Activated CD8-positive, alpha-beta memory T cell treated with anti-CD3 and anti-CD28 coated beads for 36 hours (primary cell): ENCODE data around the gene OVOL3. TPM values are rescaled to one million over a fixed set of nuclear protein-coding genes. Genes with fewer than 3 reads are reported as not detected.

Experiments
- CTCF ChIA-PET: fragments of 350-600 bp; sonication (Branson Sonifier 250); formaldehyde crosslinking; loops from one replicate; lab custom pipeline; 2021; ENCODE audit warnings: antibody characterized with exemption; lab: Charles Lee
- POLR2A ChIA-PET: fragments of 350-600 bp; sonication (Branson Sonifier 250); formaldehyde crosslinking; loops from one replicate; lab custom pipeline; 2021; ENCODE audit warnings: antibody characterized with exemption; lab: Charles Lee
- total RNA-seq, 2 experiments: library from RNA; stranded (reverse); gene quantifications; one replicate each; pipeline ENCODE4 v1.2.3, GENCODE V29; 2021

OVOL3 gene
- total RNA-seq, 2 experiments from 2014 or later: not detected

DNA sequence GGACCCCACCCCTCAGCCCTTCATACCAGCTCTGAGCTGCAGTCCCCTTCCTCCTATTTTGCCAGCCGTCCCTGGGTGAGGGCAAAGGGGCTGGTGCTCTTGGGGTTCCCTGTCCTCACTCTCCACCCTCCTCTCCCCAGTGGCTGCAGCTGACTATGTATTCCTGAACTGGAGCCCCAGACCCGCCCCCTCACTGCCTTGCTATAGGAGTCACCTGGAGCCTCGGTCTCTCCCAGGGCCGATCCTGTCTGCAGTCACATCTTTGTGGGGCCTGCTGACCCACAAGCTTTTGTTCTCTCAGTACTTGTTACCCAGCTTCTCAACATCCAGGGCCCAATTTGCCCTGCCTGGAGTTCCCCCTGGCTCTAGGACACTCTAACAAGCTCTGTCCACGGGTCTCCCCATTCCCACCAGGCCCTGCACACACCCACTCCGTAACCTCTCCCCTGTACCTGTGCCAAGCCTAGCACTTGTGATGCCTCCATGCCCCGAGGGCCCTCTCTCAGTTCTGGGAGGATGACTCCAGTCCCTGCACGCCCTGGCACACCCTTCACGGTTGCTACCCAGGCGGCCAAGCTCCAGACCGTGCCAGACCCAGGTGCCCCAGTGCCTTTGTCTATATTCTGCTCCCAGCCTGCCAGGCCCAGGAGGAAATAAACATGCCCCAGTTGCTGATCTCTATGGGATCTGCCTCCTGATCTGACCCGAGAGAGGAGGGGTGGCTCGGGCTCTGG lies 38.9 kb downstream of the OVOL3 start:
- ChIA-PET POLR2A (no interaction called here), CTCF (no interaction called here)

GRCh38 chr19:36150586-36150985 lies 39.6 kb downstream of the OVOL3 start:
- POLR2A ChIA-PET: no interaction called here

DNA sequence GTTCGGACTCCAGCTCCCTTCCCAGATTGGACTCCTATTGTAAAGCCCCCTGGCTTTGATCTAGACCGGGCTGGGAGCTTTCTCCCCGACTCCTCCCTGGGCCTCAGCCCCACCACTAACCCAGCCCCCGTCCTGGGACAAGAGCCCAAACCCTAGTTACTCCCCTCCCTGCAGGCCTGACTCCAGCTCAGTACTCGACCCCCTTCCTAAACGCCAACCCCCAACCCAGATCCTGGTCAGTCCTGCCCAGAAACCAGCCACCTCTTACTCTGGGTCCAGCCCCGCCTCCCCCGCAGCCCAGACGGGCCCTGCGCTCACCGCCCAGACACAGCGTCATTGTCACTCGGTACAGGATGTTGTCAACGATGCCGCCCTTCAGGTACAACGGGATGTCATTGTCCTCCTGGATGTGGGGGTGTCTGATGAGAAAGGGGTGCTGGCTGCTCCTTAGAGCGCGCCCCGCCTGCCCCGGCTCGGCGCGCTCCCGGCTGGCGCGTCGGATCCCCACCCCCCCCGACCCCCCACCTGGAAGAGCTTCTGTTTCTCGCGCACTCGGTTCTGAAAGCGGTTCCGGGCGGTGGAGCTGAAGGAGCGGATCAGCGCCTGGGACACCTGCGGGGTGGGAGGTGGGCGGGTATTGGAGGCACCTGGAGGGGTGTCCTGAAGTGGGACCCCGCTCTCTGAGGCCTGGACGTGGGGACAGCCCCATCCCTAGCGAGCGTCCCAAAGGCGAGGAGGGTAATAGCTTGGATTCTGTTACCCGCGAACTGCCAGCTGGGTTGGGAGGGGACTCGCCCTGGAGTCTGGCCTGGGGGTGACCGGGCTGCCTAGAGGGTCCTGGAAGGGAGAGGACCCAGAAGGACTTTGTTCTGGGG lies 40.4 kb downstream of the OVOL3 start:
- ChIA-PET POLR2A (interaction anchor here (0.6 kb wide), 1 partner anchor 17 kb away, joined by 4 read pairs; no protein-coding TSS in a partner anchor), CTCF (interaction anchor here (0.6 kb wide), 1 partner anchor 471 kb away, joined by 3 read pairs; no protein-coding TSS in a partner anchor)

More at GRCh38 chr19:36150586-36150985, 39.6 kb downstream of the OVOL3 start:
- CTCF ChIA-PET: no interaction called here

GRCh38 chr19:36152019-36152351 lies 41.0 kb downstream of the OVOL3 start:
- CTCF ChIA-PET: no interaction called here
- POLR2A ChIA-PET: interaction anchor here (0.6 kb wide), 1 partner anchor 18 kb away, joined by 4 read pairs; no protein-coding TSS in a partner anchor

DNA sequence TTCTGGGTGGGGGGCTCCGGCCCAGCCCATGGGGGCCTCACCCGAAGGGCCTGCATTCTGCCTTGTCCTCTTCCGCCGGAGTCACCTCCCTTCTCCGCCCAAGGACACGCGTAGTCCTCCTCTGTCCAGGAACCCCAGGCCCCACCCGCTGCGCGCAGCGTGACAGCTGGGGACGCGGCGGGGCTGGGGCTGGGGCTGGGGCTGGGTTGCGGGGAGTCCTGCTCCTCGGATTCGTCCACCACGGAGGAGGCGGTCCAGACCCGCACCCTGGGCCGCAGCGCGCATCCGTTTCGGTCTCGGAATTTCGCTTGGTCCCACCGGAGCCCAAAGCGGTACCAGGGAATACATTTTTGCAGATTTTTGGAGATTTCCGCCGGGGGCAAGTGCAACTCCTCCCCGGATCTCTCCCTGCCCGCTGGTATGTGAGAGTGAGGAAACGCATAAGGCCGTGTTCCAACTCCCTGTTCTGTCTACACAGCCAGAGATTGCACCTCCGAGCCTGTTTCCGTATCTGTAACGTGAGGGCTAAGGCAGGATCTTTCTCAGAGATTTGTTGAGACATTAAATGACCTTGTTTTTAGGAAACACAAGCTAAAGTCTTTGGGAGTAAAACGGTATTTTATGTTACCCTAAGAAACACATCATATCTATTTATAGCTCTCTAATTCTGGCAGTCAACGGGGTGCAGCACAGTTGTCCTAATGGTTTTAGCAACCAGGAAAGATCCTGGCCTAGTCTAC lies 41.6 kb downstream of the OVOL3 start, which contains the start of gene COX7A1:
TSS of gene COX7A1 (minus strand) at position 96 of the 740 bp plus-strand sequence. CDS start at position 56, 40 bp downstream.
- ChIA-PET POLR2A (no interaction called here), CTCF (interaction anchor here (1.1 kb wide), 1 partner anchor 13 kb away, joined by 3 read pairs; no protein-coding TSS in a partner anchor)

DNA sequence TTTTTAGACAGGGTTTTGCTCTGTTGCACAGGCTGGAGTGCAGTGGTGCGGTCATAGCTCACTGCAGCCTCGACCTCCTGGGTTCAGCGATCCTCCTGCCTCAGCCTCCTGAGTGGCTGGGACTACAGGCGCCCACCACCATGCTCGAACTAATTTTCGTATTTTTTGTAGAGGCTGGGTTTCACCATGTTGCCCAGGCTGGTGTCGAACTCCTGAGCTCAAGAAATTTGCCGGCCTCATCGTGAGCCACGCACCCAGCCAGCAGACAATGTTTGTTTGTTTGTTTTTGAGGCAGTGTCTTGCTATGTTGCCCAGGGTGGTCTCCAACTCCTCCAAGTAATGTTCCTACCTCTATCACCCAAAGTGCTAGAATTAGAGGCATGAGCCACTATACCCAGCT lies 42.2 kb downstream of the OVOL3 start:
- ChIA-PET POLR2A (no interaction called here), CTCF (interaction anchor here (1.1 kb wide), 1 partner anchor 13 kb away, joined by 3 read pairs; no protein-coding TSS in a partner anchor)

GRCh38 chr19:36160821-36161596 lies 50.1 kb downstream of the OVOL3 start:
- POLR2A ChIA-PET: no interaction called here
- CTCF ChIA-PET: no interaction called here

Other genes with a start within 250 kb of the OVOL3 start
- gene APLP1, start 242.6 kb upstream of the OVOL3 start, total RNA-seq: 1 to 10 TPM in 1 of 2 experiments, under 1 TPM in 1; 0.61 to 1.7 TPM
- 10 to 100 TPM; 80.2 to 85.9 TPM for gene NFKBID, start 210.6 kb upstream of the OVOL3 start, total RNA-seq
- 10 to 100 TPM; 63.0 to 66.2 TPM for gene HCST, start 208.6 kb upstream of the OVOL3 start, total RNA-seq
- not detected for gene TYROBP, start 202.8 kb upstream of the OVOL3 start, total RNA-seq
- 10 to 100 TPM; 11.8 TPM for gene LRFN3, start 174.8 kb upstream of the OVOL3 start, total RNA-seq
- gene SDHAF1, start 116.0 kb upstream of the OVOL3 start, total RNA-seq: 10 to 100 TPM; 22.6 to 26.0 TPM
- 1 to 10 TPM; 1.2 to 1.4 TPM for gene SYNE4, start 102.3 kb upstream of the OVOL3 start, total RNA-seq
- gene ALKBH6, start 96.9 kb upstream of the OVOL3 start, total RNA-seq: 10 to 100 TPM; 35.2 to 36.7 TPM
- under 1 TPM; 0.06 to 0.21 TPM for gene CLIP3, start 78.3 kb upstream of the OVOL3 start, total RNA-seq
- gene THAP8, start 56.9 kb upstream of the OVOL3 start, total RNA-seq: 1 to 10 TPM; 2.0 TPM
- gene WDR62, start 56.2 kb upstream of the OVOL3 start, total RNA-seq: 10 to 100 TPM; 18.6 to 19.2 TPM
- 100 to 1,000 TPM; 109 to 130 TPM for gene POLR2I, start 3.7 kb downstream of the OVOL3 start, total RNA-seq
- gene TBCB, start 4.3 kb downstream of the OVOL3 start, total RNA-seq: 100 to 1,000 TPM; 114 to 121 TPM
- 100 to 1,000 TPM; 360 to 374 TPM for gene CAPNS1, start 28.9 kb downstream of the OVOL3 start, total RNA-seq
- not detected for gene COX7A1, start 41.3 kb downstream of the OVOL3 start, total RNA-seq
- 1 to 10 TPM; 2.0 to 2.1 TPM for gene ZNF565, start 103.5 kb downstream of the OVOL3 start, total RNA-seq
- gene ZNF146, start 104.0 kb downstream of the OVOL3 start, total RNA-seq: 100 to 1,000 TPM; 117 to 122 TPM